ENCODE measurements around the gene LASP1. TPM values are rescaled to one million over a fixed set of nuclear protein-coding genes. Genes with fewer than 3 reads are reported as not detected.

Gene LASP1
- total RNA-seq, 1 donor from 2014 or later: 87.4 TPM

- H3K27me3 Mint-ChIP-seq (ENCODE audit: low read depth): no peaks in the 10 kb centered on the region
- peaks cover 25% of the 10 kb centered on the region for H3K4me1 Mint-ChIP-seq
- DNase-seq (ENCODE audit: low read depth, low spot score): no peak
- no peak overlapping the region for H3K4me3 Mint-ChIP-seq
- H3K27ac Mint-ChIP-seq (ENCODE audit: unreplicated experiment): peak overlapping the region; percentile 9
- TF ChIP-seq CTCF (conservative IDR thresholded peaks at IDR 0.05): no peak
- peaks cover 6% of the 10 kb centered on the region for H3K36me3 Mint-ChIP-seq (ENCODE audit: low read depth)
- no peaks in the 10 kb centered on the region for H3K9me3 Mint-ChIP-seq
These were observed 47.4 kb downstream of the LASP1 start for GRCh38 chr17:38917259-38917658.

GRCh38 chr17:38918129-38918913, 48.5 kb downstream of the LASP1 start:
- TF ChIP-seq CTCF (conservative IDR thresholded peaks at IDR 0.05): no peak
- no peak overlapping the region for H3K4me3 Mint-ChIP-seq
- peaks cover 6% of the 10 kb centered on the region for H3K36me3 Mint-ChIP-seq (ENCODE audit: low read depth)
- no peak for DNase-seq (ENCODE audit: low read depth, low spot score)
- H3K4me1 Mint-ChIP-seq: peaks cover 25% of the 10 kb centered on the region
- no peak overlapping the region for H3K27ac Mint-ChIP-seq (ENCODE audit: unreplicated experiment)
- no peaks in the 10 kb centered on the region for H3K27me3 Mint-ChIP-seq (ENCODE audit: low read depth)
- H3K9me3 Mint-ChIP-seq: no peaks in the 10 kb centered on the region

- H3K36me3 Mint-ChIP-seq (ENCODE audit: low read depth): peaks cover 6% of the 10 kb centered on the region
These were observed 49.1 kb downstream of the LASP1 start for GRCh38 chr17:38918916-38919315.

GRCh38 chr17:38919316-38920078, 49.6 kb downstream of the LASP1 start:
- TF ChIP-seq CTCF (conservative IDR thresholded peaks at IDR 0.05): no peak
- H3K27me3 Mint-ChIP-seq (ENCODE audit: low read depth): no peaks in the 10 kb centered on the region
- no peak overlapping the region for H3K4me3 Mint-ChIP-seq
- DNase-seq (ENCODE audit: low read depth, low spot score): no peak
- no peaks in the 10 kb centered on the region for H3K9me3 Mint-ChIP-seq
- H3K4me1 Mint-ChIP-seq: peaks cover 29% of the 10 kb centered on the region
- peaks cover 6% of the 10 kb centered on the region for H3K36me3 Mint-ChIP-seq (ENCODE audit: low read depth)
- no peak overlapping the region for H3K27ac Mint-ChIP-seq (ENCODE audit: unreplicated experiment)

More at GRCh38 chr17:38918916-38919315, 49.1 kb downstream of the LASP1 start:
- Mint-ChIP-seq H3K4me1 (peaks cover 28% of the 10 kb centered on the region), H3K9me3 (no peaks in the 10 kb centered on the region), H3K27me3 (ENCODE audit: low read depth) (no peaks in the 10 kb centered on the region), H3K4me3 (no peak overlapping the region), H3K27ac (ENCODE audit: unreplicated experiment) (no peak overlapping the region)
- no peak for TF ChIP-seq CTCF (conservative IDR thresholded peaks at IDR 0.05)
- DNase-seq (ENCODE audit: low read depth, low spot score): no peak

GRCh38 chr17:38920374-38921291, 50.8 kb downstream of the LASP1 start:
- Mint-ChIP-seq H3K36me3 (ENCODE audit: low read depth) (peaks cover 6% of the 10 kb centered on the region), H3K27ac (ENCODE audit: unreplicated experiment) (peak overlapping the region; percentile 57), H3K4me1 (peaks cover 38% of the 10 kb centered on the region), H3K27me3 (ENCODE audit: low read depth) (no peaks in the 10 kb centered on the region), H3K9me3 (no peaks in the 10 kb centered on the region), H3K4me3 (peak overlapping the region; percentile 47)
- DNase-seq (ENCODE audit: low read depth, low spot score): no peak
- TF ChIP-seq CTCF (conservative IDR thresholded peaks at IDR 0.05): no peak

Data from neural crest cell (in vitro differentiated cells).